H9 (cell line): ENCODE results near the gene ENTR1. TPM values are rescaled to one million over a fixed set of nuclear protein-coding genes. Genes with fewer than 3 reads are reported as not detected.

Experiments used
- DNase-seq: peaks from one replicate; pipeline ENCODE4 v3.0.0-alpha.2; 2017
- H2AFZ ChIP-seq: one replicate; pipeline ENCODE4 v1.6.1; 2013; ENCODE audit warnings: mild to moderate bottlenecking, low read length, control low read depth, moderate library complexity
- H2AK5ac ChIP-seq: 2 replicates; pipeline ENCODE4 v1.6.1; 2013; ENCODE audit warnings: low read length, control low read depth, mixed read lengths; ENCODE audit not compliant: insufficient read length
- H2BK120ac ChIP-seq: one replicate; pipeline ENCODE4 v1.6.1; 2013; ENCODE audit warnings: low read depth, mild to moderate bottlenecking, low read length, control low read depth, inconsistent platforms; ENCODE audit not compliant: poor library complexity, severe bottlenecking
- H2BK12ac ChIP-seq: 2 replicates; pipeline ENCODE4 v1.6.1; 2013; ENCODE audit warnings: low read length, control low read depth, mixed read lengths, low read depth; ENCODE audit not compliant: insufficient read length
- H2BK15ac ChIP-seq: 2 replicates; pipeline ENCODE4 v1.6.1; 2013; ENCODE audit warnings: low read depth, low read length, control low read depth
- H2BK20ac ChIP-seq: one replicate; pipeline ENCODE4 v1.6.1; 2013; ENCODE audit warnings: low read depth, mild to moderate bottlenecking, low read length, control low read depth, inconsistent platforms; ENCODE audit not compliant: poor library complexity, severe bottlenecking
- H2BK5ac ChIP-seq: 2 replicates; pipeline ENCODE4 v1.6.1; 2013; ENCODE audit warnings: low read length, control low read depth, mixed read lengths; ENCODE audit not compliant: insufficient read length
- H3K14ac ChIP-seq: 2 replicates; pipeline ENCODE4 v1.6.1; 2013; ENCODE audit warnings: low read length, control low read depth; ENCODE audit not compliant: insufficient read depth
- H3K18ac ChIP-seq: 2 replicates; pipeline ENCODE4 v1.6.1; 2013; ENCODE audit warnings: low read depth, mild to moderate bottlenecking, mixed read lengths, low read length, control low read depth; ENCODE audit not compliant: insufficient read length
- H3K23ac ChIP-seq: 2 replicates; pipeline ENCODE4 v1.6.1; 2013; ENCODE audit warnings: low read length, control low read depth, mixed read lengths, low read depth; ENCODE audit not compliant: insufficient read length
- H3K23me2 ChIP-seq: 2 replicates; pipeline ENCODE4 v1.6.1; 2013; ENCODE audit warnings: low read depth, mild to moderate bottlenecking, mixed read lengths, low read length, control low read depth; ENCODE audit not compliant: insufficient read length, poor library complexity, severe bottlenecking
- H3K27ac ChIP-seq: 2 replicates; pipeline ENCODE4 v1.5.1; 2013; ENCODE audit warnings: low read length, control low read depth, mixed read lengths, low read depth; ENCODE audit not compliant: insufficient read length
- H3K27me3 ChIP-seq: 2 replicates; pipeline ENCODE4 v1.6.1; 2013; ENCODE audit warnings: low read length, control low read depth, inconsistent platforms; ENCODE audit not compliant: insufficient read depth
- H3K4ac ChIP-seq: 2 replicates; pipeline ENCODE4 v1.6.1; 2013; ENCODE audit warnings: low read depth, mild to moderate bottlenecking, control low read depth, inconsistent platforms, low read length, moderate library complexity
- H3K4me1 ChIP-seq: 2 replicates; pipeline ENCODE4 v1.6.1; 2013; ENCODE audit warnings: low read length, control low read depth, inconsistent platforms; ENCODE audit not compliant: insufficient read depth
- H3K4me2 ChIP-seq: 2 replicates; pipeline ENCODE4 v1.6.1; 2013; ENCODE audit warnings: low read length, control low read depth, mixed read lengths; ENCODE audit not compliant: insufficient read length, insufficient read depth
- H3K56ac ChIP-seq: 2 replicates; pipeline ENCODE4 v1.6.1; 2013; ENCODE audit warnings: low read depth, mild to moderate bottlenecking, mixed read lengths, low read length, control low read depth; ENCODE audit not compliant: insufficient read length
- H3K79me1 ChIP-seq: 2 replicates; pipeline ENCODE4 v1.6.1; 2013; ENCODE audit warnings: low read depth, mild to moderate bottlenecking, moderate library complexity, low read length, control low read depth, inconsistent platforms; ENCODE audit not compliant: insufficient read depth, poor library complexity, severe bottlenecking
- H3K79me2 ChIP-seq: 2 replicates; pipeline ENCODE4 v1.6.1; 2013; ENCODE audit warnings: low read length, control low read depth, inconsistent platforms; ENCODE audit not compliant: insufficient read depth
- H3K9ac ChIP-seq: 2 replicates; pipeline ENCODE4 v1.6.1; 2013; ENCODE audit warnings: low read length, control low read depth, mixed read lengths; ENCODE audit not compliant: insufficient read length; ENCODE audit errors: extremely low read depth
- H3K9me3 ChIP-seq: one replicate; pipeline ENCODE4 v1.6.1; 2013; ENCODE audit warnings: low read depth, low read length, inconsistent platforms; ENCODE audit not compliant: control insufficient read depth
- H3T11ph ChIP-seq: one replicate; pipeline ENCODE4 v1.6.1; 2013; ENCODE audit warnings: mild to moderate bottlenecking, low read length, control low read depth, inconsistent platforms
- H4K20me1 ChIP-seq: one replicate; pipeline ENCODE4 v1.6.1; 2013; ENCODE audit not compliant: control insufficient read depth, insufficient read length, insufficient read depth
- H4K5ac ChIP-seq: 2 replicates; pipeline ENCODE4 v1.6.1; 2013; ENCODE audit warnings: low read depth, mild to moderate bottlenecking, mixed read lengths, low read length, control low read depth; ENCODE audit not compliant: insufficient read length
- H4K8ac ChIP-seq: replicated peaks from 2 replicates; pipeline ENCODE4 v1.6.1; 2013; ENCODE audit warnings: low read length, control low read depth, mixed read lengths, low read depth; ENCODE audit not compliant: insufficient read length
- H4K91ac ChIP-seq: 2 replicates; pipeline ENCODE4 v1.6.1; 2013; ENCODE audit warnings: low read depth, mild to moderate bottlenecking, moderate library complexity, mixed read lengths, low read length, control low read depth; ENCODE audit not compliant: insufficient read length
- H3K27ac Mint-ChIP-seq, 3 experiments: 2 replicates in 2 of 3; 3 replicates in 1 of 3; pipeline ENCODE4 v1.8.0; 2020 to 2021; ENCODE audit warnings: mixed read lengths in 3 of 3, mild to moderate bottlenecking in 1 of 3, moderate library complexity in 1 of 3
- H3K27me3 Mint-ChIP-seq: 2 replicates; pipeline ENCODE4 v1.8.0; 2021; ENCODE audit warnings: low read depth, mild to moderate bottlenecking, moderate library complexity, mixed read lengths
- H3K36me3 Mint-ChIP-seq, 3 experiments: 2 replicates in 2 of 3; 3 replicates in 1 of 3; pipeline ENCODE4 v1.8.0; 2020 to 2021; ENCODE audit warnings: low read depth in 3 of 3, mixed read lengths in 3 of 3; ENCODE audit not compliant: insufficient read depth in 1 of 3
- H3K4me1 Mint-ChIP-seq, 2 experiments: 2 replicates each; pipeline ENCODE4 v1.8.0; 2020; ENCODE audit warnings: mixed read lengths in 2 of 2
- H3K4me3 Mint-ChIP-seq, 2 experiments: 2 replicates in 1 of 2; 3 replicates in 1 of 2; pipeline ENCODE4 v1.8.0; 2020 to 2021; ENCODE audit warnings: mild to moderate bottlenecking in 2 of 2, mixed read lengths in 2 of 2, moderate library complexity in 1 of 2
- H3K9me3 Mint-ChIP-seq, 2 experiments: 2 replicates in 1 of 2; 3 replicates in 1 of 2; pipeline ENCODE4 v1.8.0; 2020; ENCODE audit warnings: mild to moderate bottlenecking in 2 of 2, mixed read lengths in 2 of 2, moderate library complexity in 1 of 2
- WGBS: extraction: QIAGEN DNeasy Blood & Tissue Kit; methylation state at CpG from one replicate; pipeline ENCODE4 v1.1.7; 2013; ENCODE audit warnings: missing lambda C conversion rate, low lambda C conversion rate, mixed read lengths; ENCODE audit not compliant: insufficient read length; ENCODE audit errors: extremely low coverage; 5-methylcytosine and 5-hydroxymethylcytosine counted together
- total RNA-seq: library from RNA; stranded (reverse); gene quantifications from 2 replicates; pipeline ENCODE4 v1.2.1, GENCODE V29; 2021
- TF ChIP-seq, protein P1 (sequence below): fragments of 200-600 bp; sonication (generic); conservative IDR thresholded peaks from 3 replicates; pipeline ENCODE4 v1.8.0; 2021; ENCODE audit warnings: antibody characterized with exemption, mild to moderate bottlenecking

ENTR1 gene
- total RNA-seq, 1 experiment from 2014 or later, result 108 TPM

DNA sequence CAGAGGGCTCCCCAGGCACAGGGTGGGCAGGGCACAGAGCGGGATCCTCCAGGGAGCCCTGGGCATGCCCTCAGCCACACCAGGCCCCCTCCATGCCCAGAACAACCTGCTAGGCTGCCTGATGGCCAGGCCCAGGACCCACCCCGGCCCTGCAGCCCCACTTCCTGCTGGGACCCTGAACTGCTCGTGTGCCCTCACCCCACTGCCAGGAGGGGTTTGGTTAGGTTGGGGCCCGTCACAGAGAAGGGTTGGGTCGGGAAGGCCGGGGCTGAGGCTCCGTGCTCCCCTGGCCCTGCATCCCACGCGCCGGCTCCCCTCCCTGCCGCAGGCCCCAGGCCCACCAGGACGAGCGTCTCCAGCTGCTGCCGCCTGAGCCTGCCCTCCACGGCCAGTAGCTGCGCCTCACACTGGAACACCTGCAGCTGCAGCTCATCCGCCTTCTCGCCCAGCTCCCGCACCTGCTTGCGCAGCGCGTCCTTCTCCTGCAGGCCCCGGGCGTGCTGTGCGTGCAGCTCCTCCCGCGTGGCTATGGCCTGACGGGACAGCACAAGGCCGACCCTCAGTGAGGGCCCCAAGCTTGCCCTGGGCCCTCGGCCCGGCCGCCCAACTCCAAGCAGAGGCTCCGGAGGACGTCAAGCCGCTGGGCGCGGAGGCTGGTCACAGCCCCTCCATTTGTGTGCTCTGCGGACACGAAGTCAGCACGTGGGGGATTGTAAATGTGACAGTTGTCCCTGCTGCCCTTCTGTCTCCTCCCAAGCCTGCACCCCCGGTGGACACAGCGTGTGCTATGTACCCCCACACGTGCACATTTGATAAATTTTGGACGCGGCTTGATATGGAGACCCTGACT, 42.9 kb downstream of the ENTR1 start:
- H3T11ph ChIP-seq, result no peak overlapping the region
- H4K5ac ChIP-seq, result no peak overlapping the region
- H4K91ac ChIP-seq, result no peak overlapping the region
- no peak overlapping the region for H3K14ac ChIP-seq
- H3K4ac ChIP-seq, result no peak overlapping the region
- no peaks in the 10 kb centered on the region for H3K79me1 ChIP-seq
- no peaks in the 10 kb centered on the region for H4K20me1 ChIP-seq
- no peak overlapping the region for H3K9ac ChIP-seq
- H3K23me2 ChIP-seq, result no peaks in the 10 kb centered on the region
- peaks cover 0 to 8% (median 0%) of the 10 kb centered on the region in 3 experiments; a peak in 3 of 7 replicates for H3K36me3 Mint-ChIP-seq
- no peak overlapping the region for H2BK20ac ChIP-seq
- H3K27me3 Mint-ChIP-seq, result peaks cover 1% of the 10 kb centered on the region; the same call in 1 of the 2 replicates
- H3K27me3 ChIP-seq, result no peaks in the 10 kb centered on the region
- H2AFZ ChIP-seq, result no peak overlapping the region
- no peak overlapping the region for H3K18ac ChIP-seq
- no peak overlapping the region for H2BK5ac ChIP-seq
- WGBS, result no CpG with 5 or more reads among the region's 45 CpGs
- H4K8ac ChIP-seq, result no peak overlapping the region
- no peaks in the 10 kb centered on the region for H3K9me3 ChIP-seq
- H3K56ac ChIP-seq, result no peak overlapping the region
- no peak overlapping the region for H2BK120ac ChIP-seq
- peaks cover 3 to 4% of the 10 kb centered on the region in 2 experiments; a peak in 1 of 4 replicates for H3K4me1 Mint-ChIP-seq
- H2AK5ac ChIP-seq, result no peak overlapping the region
- H3K4me2 ChIP-seq, result no peak overlapping the region
- no peaks in the 10 kb centered on the region for H3K9me3 Mint-ChIP-seq
- H3K4me1 ChIP-seq, result no peaks in the 10 kb centered on the region
- H2BK12ac ChIP-seq, result no peak overlapping the region
- H2BK15ac ChIP-seq, result no peak overlapping the region; the same call in 1 of the 2 replicates
- no peak overlapping the region for H3K23ac ChIP-seq
- H3K27ac ChIP-seq, result no peak overlapping the region
- no peak for DNase-seq
- H3K27ac Mint-ChIP-seq, result peak overlapping the region in 1 of 3 experiments; percentile 72; a peak in 2 of 7 replicates
- H3K79me2 ChIP-seq, result no peaks in the 10 kb centered on the region
- H3K4me3 Mint-ChIP-seq, result no peak overlapping the region
- TF ChIP-seq, protein P1, sequence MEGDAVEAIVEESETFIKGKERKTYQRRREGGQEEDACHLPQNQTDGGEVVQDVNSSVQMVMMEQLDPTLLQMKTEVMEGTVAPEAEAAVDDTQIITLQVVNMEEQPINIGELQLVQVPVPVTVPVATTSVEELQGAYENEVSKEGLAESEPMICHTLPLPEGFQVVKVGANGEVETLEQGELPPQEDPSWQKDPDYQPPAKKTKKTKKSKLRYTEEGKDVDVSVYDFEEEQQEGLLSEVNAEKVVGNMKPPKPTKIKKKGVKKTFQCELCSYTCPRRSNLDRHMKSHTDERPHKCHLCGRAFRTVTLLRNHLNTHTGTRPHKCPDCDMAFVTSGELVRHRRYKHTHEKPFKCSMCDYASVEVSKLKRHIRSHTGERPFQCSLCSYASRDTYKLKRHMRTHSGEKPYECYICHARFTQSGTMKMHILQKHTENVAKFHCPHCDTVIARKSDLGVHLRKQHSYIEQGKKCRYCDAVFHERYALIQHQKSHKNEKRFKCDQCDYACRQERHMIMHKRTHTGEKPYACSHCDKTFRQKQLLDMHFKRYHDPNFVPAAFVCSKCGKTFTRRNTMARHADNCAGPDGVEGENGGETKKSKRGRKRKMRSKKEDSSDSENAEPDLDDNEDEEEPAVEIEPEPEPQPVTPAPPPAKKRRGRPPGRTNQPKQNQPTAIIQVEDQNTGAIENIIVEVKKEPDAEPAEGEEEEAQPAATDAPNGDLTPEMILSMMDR, result no peak
